COR-L47 (cell line): ENCODE data around the gene VPS18.
"Not testable (repeated sequence)": the region's sequence is repeated elsewhere in the genome, so short reads cannot be mapped to it uniquely, and the experiment has no call there.

Source experiments
- DNase-seq: peaks from one replicate; lab custom pipeline; 2025; lab: John Stamatoyannopoulos, UW

Gene VPS18

GRCh38 chr15:40893733-40894680 is at the start of gene VPS18:
TSS of gene VPS18 (plus strand) at chr15:40894450. CDS start at chr15:40894769, 319 bp downstream.
- DNase-seq: peak; percentile 97

DNA sequence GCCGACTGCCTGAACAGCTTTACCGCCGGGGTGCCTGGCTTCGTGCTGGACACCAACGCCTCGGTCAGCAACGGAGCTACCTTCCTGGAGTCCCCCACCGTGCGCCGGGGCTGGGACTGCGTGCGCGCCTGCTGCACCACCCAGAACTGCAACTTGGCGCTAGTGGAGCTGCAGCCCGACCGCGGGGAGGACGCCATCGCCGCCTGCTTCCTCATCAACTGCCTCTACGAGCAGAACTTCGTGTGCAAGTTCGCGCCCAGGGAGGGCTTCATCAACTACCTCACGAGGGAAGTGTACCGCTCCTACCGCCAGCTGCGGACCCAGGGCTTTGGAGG is 49.6 kb upstream of the VPS18 start:
- DNase-seq: peak; percentile 8

GRCh38 chr15:40845036-40845435 is 49.2 kb upstream of the VPS18 start:
- DNase-seq: no peak

DNA sequence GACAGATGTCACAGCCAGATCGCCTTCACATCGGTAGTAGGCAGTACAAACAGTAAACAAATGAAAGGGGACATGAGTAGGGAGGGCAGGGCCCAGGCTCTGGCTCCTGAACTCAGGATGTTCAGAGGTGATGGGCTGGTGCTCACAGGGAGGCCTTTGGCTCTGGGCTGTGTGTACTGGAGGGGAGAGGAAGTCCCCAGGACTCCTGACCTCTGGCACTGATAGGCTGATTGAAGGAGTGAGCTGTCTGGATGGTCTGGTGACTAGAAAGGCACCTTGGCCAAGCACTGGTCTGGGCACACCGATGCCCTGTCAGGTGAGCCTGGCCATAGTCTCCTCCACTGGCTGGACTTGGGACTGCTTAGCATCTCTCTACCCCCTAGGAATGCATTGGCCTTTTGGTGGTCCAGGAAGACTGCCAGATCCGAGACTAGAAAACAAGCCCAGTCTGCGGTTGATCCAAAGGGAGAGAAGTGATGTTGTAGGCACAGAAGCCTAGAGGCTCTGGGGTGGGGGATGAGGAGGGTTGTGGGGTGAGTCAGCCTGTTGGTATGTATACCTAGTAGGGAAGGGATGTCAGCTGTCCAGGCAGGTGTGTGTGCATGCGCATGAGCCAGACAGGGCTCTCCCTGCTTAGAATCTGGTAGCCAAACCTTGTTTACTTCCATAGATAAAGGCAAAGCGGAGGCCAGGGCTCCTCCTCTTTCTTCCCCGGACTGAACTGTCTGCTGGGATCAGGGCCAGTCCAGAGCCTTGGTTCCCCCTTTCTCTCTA is 48.6 kb upstream of the VPS18 start:
- peak; percentile 26 for DNase-seq

GRCh38 chr15:40846841-40847222 is 47.4 kb upstream of the VPS18 start:
- no peak for DNase-seq

GRCh38 chr15:40847223-40847961 is 46.9 kb upstream of the VPS18 start:
- DNase-seq: peak; percentile 47

DNA sequence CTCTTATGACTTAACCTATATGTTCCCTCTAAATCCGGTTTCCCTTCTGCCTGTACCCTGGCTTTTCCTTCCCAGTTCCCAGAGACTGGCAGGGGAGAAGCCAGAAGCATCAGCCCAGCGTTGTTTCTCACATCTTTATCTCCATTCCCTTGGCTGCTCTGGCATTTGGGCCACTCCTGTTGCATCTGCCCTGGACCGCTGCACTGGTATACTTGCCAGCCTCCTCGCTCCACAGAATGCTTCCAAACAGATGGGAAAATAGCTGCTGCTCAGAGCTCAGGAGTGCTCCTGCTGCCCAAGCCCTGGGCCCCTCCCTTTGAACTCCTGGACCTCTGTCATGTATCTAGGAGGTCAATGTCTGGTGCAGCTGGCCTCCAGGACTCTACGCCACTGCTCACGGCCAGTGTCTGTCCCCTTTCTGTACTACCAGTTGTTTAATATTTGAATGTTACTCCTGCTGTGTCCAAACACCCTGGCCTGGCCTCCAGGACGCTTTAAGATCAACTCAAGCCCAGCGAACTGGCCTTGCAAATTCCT is 43.6 kb upstream of the VPS18 start:
- no peak for DNase-seq

- no peak for DNase-seq
These were observed 41.7 kb upstream of the VPS18 start for GRCh38 chr15:40852529-40852928.

GRCh38 chr15:40853241-40853890 is 40.9 kb upstream of the VPS18 start:
- DNase-seq: no peak

DNA sequence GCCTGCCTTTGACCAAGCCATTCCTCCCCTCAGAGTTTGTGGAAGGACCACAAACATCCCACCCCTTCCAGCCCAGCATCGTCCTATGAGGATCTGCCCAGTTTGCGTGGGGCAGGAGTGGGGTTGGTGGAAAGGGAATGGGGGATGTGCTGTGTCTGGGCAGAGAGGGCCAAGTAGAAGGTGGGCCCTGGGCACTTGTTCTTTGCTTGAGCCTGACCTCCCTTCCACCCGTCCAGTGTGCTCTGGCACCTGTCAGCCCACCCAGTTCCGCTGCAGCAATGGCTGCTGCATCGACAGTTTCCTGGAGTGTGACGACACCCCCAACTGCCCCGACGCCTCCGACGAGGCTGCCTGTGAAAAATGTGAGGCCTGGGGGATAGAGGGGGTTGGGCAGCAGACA is 40.1 kb upstream of the VPS18 start:
- no peak for DNase-seq

DNA sequence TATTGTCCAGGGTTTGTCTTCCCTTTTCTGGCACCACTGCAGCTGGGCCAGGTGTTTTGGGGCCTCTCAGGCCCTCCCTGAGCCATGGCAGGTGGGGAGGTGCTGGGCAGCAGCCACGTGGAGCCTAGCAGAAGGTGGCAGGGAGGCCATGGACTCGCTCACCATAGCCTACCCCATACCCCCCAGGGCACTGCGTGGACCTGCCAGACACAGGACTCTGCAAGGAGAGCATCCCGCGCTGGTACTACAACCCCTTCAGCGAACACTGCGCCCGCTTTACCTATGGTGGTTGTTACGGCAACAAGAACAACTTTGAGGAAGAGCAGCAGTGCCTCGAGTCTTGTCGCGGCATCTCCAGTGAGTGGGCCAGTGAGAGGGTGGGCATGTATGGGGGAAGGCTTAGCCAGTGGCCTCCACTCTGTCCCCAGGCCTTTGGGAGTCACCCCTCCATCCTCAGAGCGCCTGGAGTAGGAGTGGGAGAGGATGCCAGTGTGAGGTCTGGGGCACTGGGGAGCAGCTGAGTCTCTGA is 38.5 kb upstream of the VPS18 start:
- DNase-seq: no peak

GRCh38 chr15:40856746-40857145 is 37.5 kb upstream of the VPS18 start:
- no peak for DNase-seq

DNA sequence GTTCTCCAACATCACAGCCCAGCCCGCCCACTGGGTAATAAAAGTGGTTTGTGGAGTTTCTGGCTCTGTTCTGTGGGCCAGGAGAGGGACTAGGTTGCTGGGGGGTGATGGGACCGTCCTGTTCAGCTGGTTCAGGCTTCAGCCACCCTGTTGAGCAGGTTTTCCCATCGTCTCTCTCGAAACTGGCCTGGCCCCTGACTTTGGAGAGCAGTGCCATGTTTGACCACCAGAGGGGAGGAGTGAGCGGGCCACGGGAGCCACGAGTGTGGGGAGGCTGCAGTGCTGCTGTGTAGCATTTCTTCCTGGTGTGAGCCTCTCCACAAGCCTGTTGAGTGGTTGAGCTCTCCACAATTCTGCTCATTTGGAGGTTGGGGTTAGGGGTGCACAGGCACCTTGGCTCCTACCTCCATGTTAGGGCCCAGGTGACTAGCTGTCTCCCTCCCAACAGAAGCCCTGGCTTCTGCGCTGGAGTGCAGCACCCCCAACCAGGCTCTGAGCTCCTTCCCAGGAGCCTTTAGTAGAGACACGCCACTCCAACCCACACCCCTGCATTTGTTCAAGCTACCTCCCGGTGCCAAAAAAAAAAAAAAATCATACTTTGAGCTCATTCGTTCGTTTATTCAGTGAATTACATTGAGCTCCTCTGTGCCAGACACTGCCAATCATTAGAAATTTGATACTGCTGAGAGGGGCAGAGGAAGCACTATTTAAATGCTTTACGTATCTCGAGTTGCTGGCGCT is 36.5 kb upstream of the VPS18 start:
- peak; percentile 59 for DNase-seq

GRCh38 chr15:40858706-40859105 is 35.5 kb upstream of the VPS18 start:
- no peak for DNase-seq

GRCh38 chr15:40859206-40859851 is 34.9 kb upstream of the VPS18 start:
- DNase-seq: peak; percentile 68

GRCh38 chr15:40861147-40861546 is 33.1 kb upstream of the VPS18 start:
- DNase-seq: not testable (repeated sequence)

DNA sequence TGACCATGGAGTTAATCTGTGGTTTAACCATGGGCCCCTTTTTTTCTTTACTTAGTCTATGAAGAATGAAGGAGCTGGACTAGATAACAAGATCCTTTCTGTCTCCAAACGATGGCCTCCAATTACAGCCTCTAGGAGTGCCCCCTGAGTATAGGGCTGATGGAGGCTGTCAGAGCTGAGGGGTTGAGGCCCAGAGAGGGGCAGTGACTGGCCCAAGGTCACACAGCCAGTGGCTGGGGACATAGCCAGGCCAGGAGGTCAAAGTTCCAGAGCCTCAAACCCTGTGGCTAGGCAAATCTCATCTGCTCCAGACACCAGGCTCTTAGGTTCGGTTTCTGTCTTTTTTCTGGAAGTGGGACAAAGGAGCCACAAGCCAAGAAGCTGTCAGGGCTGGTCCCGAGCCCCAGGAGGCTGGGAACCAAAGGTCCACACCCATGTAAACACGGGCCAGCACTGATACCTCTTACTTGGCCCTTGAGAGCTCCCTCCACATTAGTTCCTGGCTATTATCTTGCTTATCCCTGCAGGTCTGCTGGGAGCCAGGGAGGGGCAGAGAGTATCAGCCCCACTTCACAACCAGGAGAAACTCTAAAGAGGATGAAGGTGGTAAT is 30.5 kb upstream of the VPS18 start:
- no peak for DNase-seq

DNA sequence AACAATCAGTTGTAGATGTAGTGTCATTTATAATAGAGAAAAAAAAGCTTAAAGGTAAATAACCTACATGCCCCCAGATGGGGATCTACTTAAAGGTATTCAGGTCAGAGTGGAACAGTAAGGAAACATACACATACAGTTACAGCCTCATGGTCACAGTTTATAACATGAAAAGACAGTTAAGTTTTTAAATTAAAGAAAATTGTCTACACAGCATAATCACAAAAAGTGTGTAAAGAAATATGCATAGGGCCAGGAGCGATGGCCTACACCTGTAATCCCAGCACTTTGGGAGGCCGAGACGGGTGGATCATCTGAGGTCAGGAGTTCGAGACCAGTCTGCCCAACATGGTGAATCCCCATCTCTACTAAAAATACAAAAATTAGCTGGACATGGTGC is 27.1 kb upstream of the VPS18 start:
- no peak for DNase-seq

- no peak for DNase-seq
These were observed 24.6 kb upstream of the VPS18 start for GRCh38 chr15:40869686-40870085.

GRCh38 chr15:40870716-40871115 is 23.5 kb upstream of the VPS18 start:
- DNase-seq: no peak
